HG03520 (cell line): ENCODE measurements around the gene SLC16A5.

ENCODE experiments used
- ATAC-seq: cut with Tn5 transposase; IDR thresholded peaks from one replicate; pipeline ENCODE4 v1.9.1; 2021; ENCODE audit warnings: mild to moderate bottlenecking, moderate library complexity; ENCODE audit not compliant: unreplicated experiment

The SLC16A5 gene

GRCh38 chr17:75155191-75155601 lies 67.4 kb downstream of the SLC16A5 start:
- ATAC-seq = no peak
